ENCODE measurements around the gene DCAKD. TPM values are rescaled to one million over a fixed set of nuclear protein-coding genes. Genes with fewer than 3 reads are reported as not detected.

Gene DCAKD
- total RNA-seq, 1 experiment from 2014 or later = 31.9 TPM

DNA sequence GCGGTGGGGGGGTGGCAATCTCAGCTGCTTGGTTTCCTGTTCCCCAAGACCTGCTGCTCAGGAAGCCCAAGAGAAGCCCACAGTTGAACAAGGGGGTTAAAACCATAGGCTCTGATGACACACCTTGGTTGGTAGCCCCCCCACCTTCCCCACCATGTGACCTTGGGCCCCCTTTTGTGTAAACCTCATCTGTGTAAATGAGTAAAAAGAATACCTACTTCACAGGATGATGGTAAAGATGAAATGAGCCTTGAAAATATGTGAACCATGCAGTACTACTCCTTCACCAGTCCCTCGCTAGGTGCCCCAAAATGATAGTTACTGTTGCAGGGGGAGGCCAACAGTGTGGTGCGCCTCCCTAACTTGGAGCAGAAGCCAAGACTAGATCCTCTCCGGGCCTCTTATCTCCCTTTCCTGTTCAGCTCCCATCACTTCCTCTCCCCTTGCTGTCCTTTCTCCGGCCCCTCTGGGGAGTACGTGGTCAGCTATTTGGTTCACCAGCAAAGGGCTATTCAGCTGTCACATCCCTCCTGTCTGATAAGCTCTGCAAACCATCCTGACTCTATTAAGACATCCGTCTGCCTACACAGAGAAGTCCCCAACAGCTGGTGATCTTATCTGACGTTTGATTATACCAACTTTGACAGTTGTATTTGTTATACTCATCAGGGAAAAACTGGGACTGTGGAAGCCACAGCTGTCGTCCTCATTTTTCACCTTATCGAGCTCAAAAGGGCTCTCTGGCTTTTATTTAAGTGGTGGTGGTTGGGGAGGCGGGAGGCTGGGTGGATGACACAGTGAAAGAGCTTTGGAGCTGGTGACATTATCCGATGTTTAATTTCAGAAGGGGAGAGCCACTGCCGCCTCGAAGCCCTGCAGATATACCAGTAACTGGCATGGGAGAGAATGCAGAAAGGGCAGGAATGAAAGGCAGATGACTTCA is 19.9 kb downstream of the DCAKD start (continued):
- TF ChIP-seq, protein P1, sequence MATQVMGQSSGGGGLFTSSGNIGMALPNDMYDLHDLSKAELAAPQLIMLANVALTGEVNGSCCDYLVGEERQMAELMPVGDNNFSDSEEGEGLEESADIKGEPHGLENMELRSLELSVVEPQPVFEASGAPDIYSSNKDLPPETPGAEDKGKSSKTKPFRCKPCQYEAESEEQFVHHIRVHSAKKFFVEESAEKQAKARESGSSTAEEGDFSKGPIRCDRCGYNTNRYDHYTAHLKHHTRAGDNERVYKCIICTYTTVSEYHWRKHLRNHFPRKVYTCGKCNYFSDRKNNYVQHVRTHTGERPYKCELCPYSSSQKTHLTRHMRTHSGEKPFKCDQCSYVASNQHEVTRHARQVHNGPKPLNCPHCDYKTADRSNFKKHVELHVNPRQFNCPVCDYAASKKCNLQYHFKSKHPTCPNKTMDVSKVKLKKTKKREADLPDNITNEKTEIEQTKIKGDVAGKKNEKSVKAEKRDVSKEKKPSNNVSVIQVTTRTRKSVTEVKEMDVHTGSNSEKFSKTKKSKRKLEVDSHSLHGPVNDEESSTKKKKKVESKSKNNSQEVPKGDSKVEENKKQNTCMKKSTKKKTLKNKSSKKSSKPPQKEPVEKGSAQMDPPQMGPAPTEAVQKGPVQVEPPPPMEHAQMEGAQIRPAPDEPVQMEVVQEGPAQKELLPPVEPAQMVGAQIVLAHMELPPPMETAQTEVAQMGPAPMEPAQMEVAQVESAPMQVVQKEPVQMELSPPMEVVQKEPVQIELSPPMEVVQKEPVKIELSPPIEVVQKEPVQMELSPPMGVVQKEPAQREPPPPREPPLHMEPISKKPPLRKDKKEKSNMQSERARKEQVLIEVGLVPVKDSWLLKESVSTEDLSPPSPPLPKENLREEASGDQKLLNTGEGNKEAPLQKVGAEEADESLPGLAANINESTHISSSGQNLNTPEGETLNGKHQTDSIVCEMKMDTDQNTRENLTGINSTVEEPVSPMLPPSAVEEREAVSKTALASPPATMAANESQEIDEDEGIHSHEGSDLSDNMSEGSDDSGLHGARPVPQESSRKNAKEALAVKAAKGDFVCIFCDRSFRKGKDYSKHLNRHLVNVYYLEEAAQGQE (IDR thresholded peaks at IDR 0.05; ENCODE audit: low read depth) = no peak
- no peak for TF ChIP-seq TCF7L2 (IDR thresholded peaks at IDR 0.05; ENCODE audit: borderline replicate concordance, extremely low read depth, insufficient read depth, insufficient read length)
- TF ChIP-seq SRF (IDR thresholded peaks at IDR 0.05; ENCODE audit: low read depth) = no peak
- TF ChIP-seq EZH2 (IDR thresholded peaks at IDR 0.05) = no peak

DNA sequence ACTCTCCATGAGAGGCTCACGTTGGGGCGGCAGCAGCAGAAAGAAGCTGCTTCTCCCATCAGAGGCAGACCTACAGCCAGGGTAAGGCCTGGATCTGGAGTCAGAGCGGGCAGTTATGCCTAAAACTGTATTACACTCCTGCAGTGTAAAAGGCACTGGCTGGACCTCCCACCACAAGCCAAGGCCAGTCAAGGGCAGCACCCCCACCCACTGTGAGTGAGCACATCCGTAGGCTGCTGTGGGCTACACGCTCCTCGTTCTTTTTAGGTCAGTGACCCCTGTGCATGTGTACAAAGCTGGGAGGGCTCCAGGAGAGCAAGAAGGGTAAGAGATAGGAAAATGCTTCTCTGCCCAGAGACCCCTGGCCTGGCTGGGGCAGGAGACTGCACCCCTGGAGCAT is 20.7 kb downstream of the DCAKD start:
- Histone ChIP-seq H3K79me2 (ENCODE audit: insufficient read depth, low read length) (no peaks in the 10 kb centered on the region), H3K9ac (ENCODE audit: low read length) (no peak overlapping the region), H2AFZ (ENCODE audit: low read depth, low read length, poor library complexity, severe bottlenecking) (no peak overlapping the region), H3K4me3 (replicated peaks in 1 of 2; ENCODE audit: low read depth in 1 of 2, low read length in 2 of 2) (no peak overlapping the region), H3K4me2 (ENCODE audit: low read length) (no peak overlapping the region), H3K27me3 (ENCODE audit: insufficient read depth, low read length) (no peaks in the 10 kb centered on the region), H3K27ac (ENCODE audit: low read depth, low read length) (no peak overlapping the region), H4K20me1 (ENCODE audit: insufficient read depth) (no peaks in the 10 kb centered on the region), H3K9me3 (ENCODE audit: control insufficient read depth in 1 of 2, insufficient read depth in 1 of 2, low read depth in 1 of 2, low read length in 2 of 2) (no peaks in the 10 kb centered on the region), H3K9me2 (ENCODE audit: insufficient read depth) (no peaks in the 10 kb centered on the region), H3K36me3 (ENCODE audit: control insufficient read depth in 1 of 2, insufficient read depth in 2 of 2, low read length in 2 of 2) (peaks cover 9 to 12% of the 10 kb centered on the region in 2 experiments), H3K4me1 (ENCODE audit: control insufficient read depth in 1 of 2, insufficient read depth in 2 of 2, low read length in 2 of 2) (no peaks in the 10 kb centered on the region)
- ChIA-PET CTCF (no interaction called here), POLR2A (no interaction called here), RAD21 (ENCODE audit: low non-redundant PET in 1 of 2, low total read pairs in 2 of 2, uncharacterized antibody in 2 of 2, unreplicated experiment in 2 of 2) (no interaction called here)
- TF ChIP-seq ELF1 (IDR thresholded peaks at IDR 0.05; ENCODE audit: borderline replicate concordance, low read depth) (no peak), ZFX (IDR thresholded peaks at IDR 0.05) (no peak), TCF7L2 (IDR thresholded peaks at IDR 0.05; ENCODE audit: borderline replicate concordance, extremely low read depth, insufficient read depth, insufficient read length) (no peak), ZNF274 (IDR thresholded peaks at IDR 0.05; ENCODE audit: low read depth, low read length) (no peak), YY1 (IDR thresholded peaks at IDR 0.05; ENCODE audit: extremely low read depth, insufficient replicate concordance, low read depth, low read length) (no peak), EZH2phosphoT487 (IDR thresholded peaks at IDR 0.05; ENCODE audit: borderline replicate concordance) (no peak), JUND (IDR thresholded peaks at IDR 0.05) (no peak), CEBPB (IDR thresholded peaks at IDR 0.05; ENCODE audit: low read depth) (no peak), FOSL1 (IDR thresholded peaks at IDR 0.05; ENCODE audit: low read depth) (no peak), EZH2 (IDR thresholded peaks at IDR 0.05) (no peak), RAD21 (IDR thresholded peaks at IDR 0.05; ENCODE audit: low read depth) (no peak)
- TF ChIP-seq, protein P2, sequence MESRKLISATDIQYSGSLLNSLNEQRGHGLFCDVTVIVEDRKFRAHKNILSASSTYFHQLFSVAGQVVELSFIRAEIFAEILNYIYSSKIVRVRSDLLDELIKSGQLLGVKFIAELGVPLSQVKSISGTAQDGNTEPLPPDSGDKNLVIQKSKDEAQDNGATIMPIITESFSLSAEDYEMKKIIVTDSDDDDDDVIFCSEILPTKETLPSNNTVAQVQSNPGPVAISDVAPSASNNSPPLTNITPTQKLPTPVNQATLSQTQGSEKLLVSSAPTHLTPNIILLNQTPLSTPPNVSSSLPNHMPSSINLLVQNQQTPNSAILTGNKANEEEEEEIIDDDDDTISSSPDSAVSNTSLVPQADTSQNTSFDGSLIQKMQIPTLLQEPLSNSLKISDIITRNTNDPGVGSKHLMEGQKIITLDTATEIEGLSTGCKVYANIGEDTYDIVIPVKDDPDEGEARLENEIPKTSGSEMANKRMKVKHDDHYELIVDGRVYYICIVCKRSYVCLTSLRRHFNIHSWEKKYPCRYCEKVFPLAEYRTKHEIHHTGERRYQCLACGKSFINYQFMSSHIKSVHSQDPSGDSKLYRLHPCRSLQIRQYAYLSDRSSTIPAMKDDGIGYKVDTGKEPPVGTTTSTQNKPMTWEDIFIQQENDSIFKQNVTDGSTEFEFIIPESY (IDR thresholded peaks at IDR 0.05; ENCODE audit: extremely low read depth, insufficient replicate concordance, low read length) = no peak
- TF ChIP-seq, protein P1 (IDR thresholded peaks at IDR 0.05; ENCODE audit: low read depth) = no peak
- DNase-seq (ENCODE audit: low read depth, low spot score) (no peak), ATAC-seq (no peak)
- BruUV-seq (replicated peaks) = no TSS peak
- intact Hi-C loops (cut with micrococcal nuclease) = no loop called here
